PC-3 (cell line): ENCODE results near the gene MMP21. TPM values are rescaled to one million over a fixed set of nuclear protein-coding genes. Genes with fewer than 3 reads are reported as not detected.

ENCODE experiments used
- ATAC-seq: fragments of 200-7000 bp; cut with Tn5 transposase; 2 replicates; pipeline ENCODE4 v1.9.1; 2020; ENCODE audit warnings: mild to moderate bottlenecking, moderate library complexity
- BruUV-seq: library from RNA; stranded (reverse); fragments of 400-500 nt; replicated peaks from 2 replicates; lab custom pipeline; 2021; lab: Mats Ljungman, UMichigan
- CTCF ChIA-PET: fragments of 300-600 bp; sonication (Branson Sonifier 250); formaldehyde crosslinking; loops from one replicate; lab custom pipeline; 2022; ENCODE audit warnings: antibody characterized with exemption; lab: Charles Lee
- POLR2A ChIA-PET: fragments of 300-600 bp; sonication (Branson Sonifier 250); formaldehyde crosslinking; loops from one replicate; lab custom pipeline; 2022; ENCODE audit warnings: antibody characterized with exemption; ENCODE audit not compliant: unreplicated experiment; lab: Charles Lee
- DNase-seq: peaks from one replicate; pipeline ENCODE4 v3.0.0-alpha.2; 2015
- H2AFZ ChIP-seq: fragments of 300-600 bp; sonication (generic); 2 replicates; pipeline ENCODE4 v1.6.0; 2016; ENCODE audit warnings: antibody characterized with exemption, low read length
- H3F3A ChIP-seq: fragments of 300-600 bp; sonication (generic); one replicate; pipeline ENCODE4 v1.6.0; 2017; ENCODE audit warnings: antibody characterized with exemption, low read length, control low read depth, mild to moderate bottlenecking; ENCODE audit not compliant: unreplicated experiment
- H3K27ac ChIP-seq: fragments of 300-600 bp; sonication (generic); 2 replicates; pipeline ENCODE4 v1.5.1; 2016; ENCODE audit warnings: mild to moderate bottlenecking, low read length
- H3K27me3 ChIP-seq: fragments of 300-600 bp; sonication (generic); 2 replicates; pipeline ENCODE4 v1.6.1; 2016; ENCODE audit warnings: low read length, mixed read lengths
- H3K36me3 ChIP-seq: fragments of 300-600 bp; sonication (generic); 2 replicates; pipeline ENCODE4 v1.6.1; 2016; ENCODE audit warnings: low read depth, mixed run types, low read length, mixed read lengths
- H3K4me1 ChIP-seq: fragments of 300-600 bp; sonication (generic); 2 replicates; pipeline ENCODE4 v1.5.1; 2016; ENCODE audit warnings: low read length; ENCODE audit not compliant: insufficient read depth
- H3K4me2 ChIP-seq: fragments of 300-600 bp; sonication (generic); 2 replicates; pipeline ENCODE4 v1.6.0; 2016; ENCODE audit warnings: low read length
- H3K4me3 ChIP-seq: fragments of 300-600 bp; sonication (generic); 2 replicates; pipeline ENCODE4 v1.5.1; 2016; ENCODE audit warnings: mild to moderate bottlenecking, low read length, mixed read lengths
- H3K79me2 ChIP-seq: fragments of 300-600 bp; sonication (generic); 2 replicates; pipeline ENCODE4 v1.6.1; 2017; ENCODE audit warnings: low read length, mixed read lengths
- H3K9ac ChIP-seq: fragments of 300-600 bp; sonication (generic); 2 replicates; pipeline ENCODE4 v1.6.0; 2016; ENCODE audit warnings: mild to moderate bottlenecking, low read length
- H3K9me2 ChIP-seq: fragments of 300-600 bp; sonication (generic); replicated peaks from 2 replicates; pipeline ENCODE4 v1.6.1; 2016; ENCODE audit warnings: mixed run types, low read length, mixed read lengths
- H3K9me3 ChIP-seq: fragments of 300-600 bp; sonication (generic); 2 replicates; pipeline ENCODE4 v1.6.1; 2016; ENCODE audit warnings: low read length, mixed read lengths
- H4K20me1 ChIP-seq: fragments of 300-600 bp; sonication (generic); 2 replicates; pipeline ENCODE4 v1.6.1; 2016; ENCODE audit warnings: low read length, mixed read lengths
- CTCF ChIP-seq: fragments of 300-600 bp; sonication (generic); conservative IDR thresholded peaks from 2 replicates; pipeline ENCODE4 v1.5.1; 2017; ENCODE audit warnings: antibody characterized with exemption, low read depth, mild to moderate bottlenecking, low read length
- EZH2 ChIP-seq: fragments of 300-600 bp; sonication (generic); IDR thresholded peaks from one replicate; pipeline ENCODE4 v1.6.1; 2017; ENCODE audit warnings: antibody characterized with exemption, mild to moderate bottlenecking, low read length; ENCODE audit not compliant: unreplicated experiment
- EZH2phosphoT487 ChIP-seq: fragments of 300-600 bp; sonication (generic); IDR thresholded peaks from 2 replicates; pipeline ENCODE4 v1.6.1; 2018; ENCODE audit warnings: mild to moderate bottlenecking, antibody characterized with exemption, low read length, borderline replicate concordance
- intact Hi-C: fragments of 100-400 bp; cut with micrococcal nuclease; formaldehyde crosslinking; loops from 2 replicates; pipeline ENCODE4 v1.9.0; 2023
- total RNA-seq: library from RNA; depleted of rRNA; stranded (reverse); fragments of >200 nt; gene quantifications from 2 replicates; pipeline ENCODE4 v1.2.3, GENCODE V29; 2014

The MMP21 gene
- total RNA-seq, 1 experiment from 2014 or later = not detected

GRCh38 chr10:125815764-125816163, 40.1 kb upstream of the MMP21 start:
- ATAC-seq = no peak

GRCh38 chr10:125812128-125812750, 36.6 kb upstream of the MMP21 start:
- H4K20me1 ChIP-seq = no peaks in the 10 kb centered on the region
- no peak overlapping the region for H3K4me3 ChIP-seq
- H3K4me1 ChIP-seq = no peaks in the 10 kb centered on the region
- no peak overlapping the region for H3K4me2 ChIP-seq
- peaks cover 11% of the 10 kb centered on the region for H3K36me3 ChIP-seq
- TF ChIP-seq EZH2 (no peak), CTCF (no peak), EZH2phosphoT487 (no peak)
- no peaks in the 10 kb centered on the region for H3K9me3 ChIP-seq
- no peak overlapping the region for H2AFZ ChIP-seq
- no TSS peak for BruUV-seq
- ChIA-PET POLR2A (no interaction called here), CTCF (no interaction called here)
- intact Hi-C loops = no loop called here
- DNase-seq = peak; percentile 21
- no peaks in the 10 kb centered on the region for H3K9me2 ChIP-seq
- ATAC-seq = peak; percentile 42
- no peaks in the 10 kb centered on the region for H3K27me3 ChIP-seq
- H3K27ac ChIP-seq = peak overlapping the region; percentile 57
- no peaks in the 10 kb centered on the region for H3K79me2 ChIP-seq
- H3K9ac ChIP-seq = peak overlapping the region; percentile 16; the same call in 1 of the 2 replicates
- no peaks in the 10 kb centered on the region for H3F3A ChIP-seq

More at GRCh38 chr10:125815764-125816163, 40.1 kb upstream of the MMP21 start:
- Histone ChIP-seq H3K4me2 (no peak overlapping the region), H3K9me2 (no peaks in the 10 kb centered on the region), H4K20me1 (no peaks in the 10 kb centered on the region), H3K79me2 (0 out of 2 replicates have a peak, but pooled peaks cover under 1% of the 10 kb centered on the region), H3F3A (no peaks in the 10 kb centered on the region), H3K27me3 (no peaks in the 10 kb centered on the region), H3K27ac (no peak overlapping the region), H3K36me3 (peaks cover 3% of the 10 kb centered on the region; the same call in 1 of the 2 replicates), H3K9me3 (no peaks in the 10 kb centered on the region), H3K9ac (no peak overlapping the region), H3K4me3 (no peak overlapping the region), H2AFZ (no peak overlapping the region), H3K4me1 (no peaks in the 10 kb centered on the region)
- TF ChIP-seq CTCF = no peak
- BruUV-seq = no TSS peak
- DNase-seq = no peak
- ChIA-PET POLR2A (no interaction called here), CTCF (no interaction called here)
- intact Hi-C loops = no loop called here

GRCh38 chr10:125811251-125811650, 35.6 kb upstream of the MMP21 start:
- no peak for ATAC-seq
- Histone ChIP-seq H4K20me1 (no peaks in the 10 kb centered on the region), H3K4me3 (no peak overlapping the region), H3K27me3 (no peaks in the 10 kb centered on the region), H3K79me2 (no peaks in the 10 kb centered on the region), H3K9me3 (no peaks in the 10 kb centered on the region), H3K9ac (peak overlapping the region; percentile 25; the same call in 1 of the 2 replicates), H3K36me3 (peaks cover 11% of the 10 kb centered on the region), H3K4me1 (no peaks in the 10 kb centered on the region), H3K4me2 (no peak overlapping the region), H3F3A (no peaks in the 10 kb centered on the region), H2AFZ (no peak overlapping the region), H3K9me2 (no peaks in the 10 kb centered on the region), H3K27ac (peak overlapping the region; percentile 57; the same call in 1 of the 2 replicates)
- no peak for DNase-seq
- TF ChIP-seq EZH2phosphoT487 = no peak
- no peak for TF ChIP-seq EZH2
- TF ChIP-seq CTCF = no peak
- no TSS peak for BruUV-seq
- ChIA-PET CTCF (no interaction called here), POLR2A (no interaction called here)
- intact Hi-C loops = no loop called here
